NT2/D1 (cell line): Measurements from ENCODE around the gene CHN1.

Source experiments
- SUZ12 ChIP-seq: IDR thresholded peaks from 2 replicates; pipeline ENCODE4 v1.6.1; 2011; ENCODE audit not compliant: insufficient read length, insufficient read depth; ENCODE audit errors: extremely low read depth
- YY1 ChIP-seq: IDR thresholded peaks from 2 replicates; pipeline ENCODE4 v1.6.1; 2011; ENCODE audit not compliant: insufficient read length, insufficient read depth
- ZNF274 ChIP-seq: IDR thresholded peaks from 2 replicates; pipeline ENCODE4 v1.6.1; 2011; ENCODE audit warnings: mild to moderate bottlenecking, low read depth, low read length

- TF ChIP-seq ZNF274 (no peak), SUZ12 (no peak), YY1 (no peak)
These were observed 86.2 kb downstream of the CHN1 start for GRCh38 chr2:174918886-174919526.
